Subcutaneous adipose tissue (tissue), 4 donors: ENCODE results near the gene TEDDM1. TPM values are rescaled to one million over a fixed set of nuclear protein-coding genes. Genes with fewer than 3 reads are reported as not detected.

Experiments
- total RNA-seq, 4 donors: library from RNA; depleted of rRNA; stranded (reverse); fragments of >200 nt; gene quantifications; one replicate each; pipeline ENCODE4 v1.1.0, GENCODE V29; 2016
- TF ChIP-seq, protein P1 (sequence below): fragments of 450-650 bp; IDR thresholded peaks from one replicate; pipeline ENCODE4 v1.5.1; 2016; ENCODE audit warnings: low read depth, mild to moderate bottlenecking, control low read depth, antibody characterized with exemption, moderate library complexity

TEDDM1 gene
- total RNA-seq, 4 donors from 2014 or later = not detected

GRCh38 chr1:182438326-182438725 is 37.9 kb upstream of the TEDDM1 start:
- TF ChIP-seq, protein P1, sequence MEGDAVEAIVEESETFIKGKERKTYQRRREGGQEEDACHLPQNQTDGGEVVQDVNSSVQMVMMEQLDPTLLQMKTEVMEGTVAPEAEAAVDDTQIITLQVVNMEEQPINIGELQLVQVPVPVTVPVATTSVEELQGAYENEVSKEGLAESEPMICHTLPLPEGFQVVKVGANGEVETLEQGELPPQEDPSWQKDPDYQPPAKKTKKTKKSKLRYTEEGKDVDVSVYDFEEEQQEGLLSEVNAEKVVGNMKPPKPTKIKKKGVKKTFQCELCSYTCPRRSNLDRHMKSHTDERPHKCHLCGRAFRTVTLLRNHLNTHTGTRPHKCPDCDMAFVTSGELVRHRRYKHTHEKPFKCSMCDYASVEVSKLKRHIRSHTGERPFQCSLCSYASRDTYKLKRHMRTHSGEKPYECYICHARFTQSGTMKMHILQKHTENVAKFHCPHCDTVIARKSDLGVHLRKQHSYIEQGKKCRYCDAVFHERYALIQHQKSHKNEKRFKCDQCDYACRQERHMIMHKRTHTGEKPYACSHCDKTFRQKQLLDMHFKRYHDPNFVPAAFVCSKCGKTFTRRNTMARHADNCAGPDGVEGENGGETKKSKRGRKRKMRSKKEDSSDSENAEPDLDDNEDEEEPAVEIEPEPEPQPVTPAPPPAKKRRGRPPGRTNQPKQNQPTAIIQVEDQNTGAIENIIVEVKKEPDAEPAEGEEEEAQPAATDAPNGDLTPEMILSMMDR = no peak

- TF ChIP-seq, protein P1 = no peak
Measured at GRCh38 chr1:182433580-182433979, 33.1 kb upstream of the TEDDM1 start.

DNA sequence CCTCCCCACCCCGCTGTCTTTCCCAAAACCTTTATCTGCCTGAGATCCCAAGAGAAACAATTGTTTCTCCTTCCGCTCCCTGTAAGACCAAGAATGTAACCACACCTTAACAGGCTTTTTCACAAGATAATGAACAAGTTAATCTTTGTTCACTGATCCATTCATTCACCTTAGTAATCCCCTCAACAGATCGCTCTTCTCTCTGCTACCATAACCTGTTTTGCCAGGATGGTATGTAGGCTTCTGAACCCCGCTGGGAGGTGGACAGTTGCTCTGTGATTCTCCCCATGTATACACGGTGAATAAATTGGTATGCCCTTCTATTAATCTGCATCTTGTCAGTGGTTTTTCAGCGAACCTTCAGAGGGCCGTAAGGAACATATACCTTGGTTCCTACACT is 30.8 kb upstream of the TEDDM1 start:
- TF ChIP-seq, protein P1 = no peak

DNA sequence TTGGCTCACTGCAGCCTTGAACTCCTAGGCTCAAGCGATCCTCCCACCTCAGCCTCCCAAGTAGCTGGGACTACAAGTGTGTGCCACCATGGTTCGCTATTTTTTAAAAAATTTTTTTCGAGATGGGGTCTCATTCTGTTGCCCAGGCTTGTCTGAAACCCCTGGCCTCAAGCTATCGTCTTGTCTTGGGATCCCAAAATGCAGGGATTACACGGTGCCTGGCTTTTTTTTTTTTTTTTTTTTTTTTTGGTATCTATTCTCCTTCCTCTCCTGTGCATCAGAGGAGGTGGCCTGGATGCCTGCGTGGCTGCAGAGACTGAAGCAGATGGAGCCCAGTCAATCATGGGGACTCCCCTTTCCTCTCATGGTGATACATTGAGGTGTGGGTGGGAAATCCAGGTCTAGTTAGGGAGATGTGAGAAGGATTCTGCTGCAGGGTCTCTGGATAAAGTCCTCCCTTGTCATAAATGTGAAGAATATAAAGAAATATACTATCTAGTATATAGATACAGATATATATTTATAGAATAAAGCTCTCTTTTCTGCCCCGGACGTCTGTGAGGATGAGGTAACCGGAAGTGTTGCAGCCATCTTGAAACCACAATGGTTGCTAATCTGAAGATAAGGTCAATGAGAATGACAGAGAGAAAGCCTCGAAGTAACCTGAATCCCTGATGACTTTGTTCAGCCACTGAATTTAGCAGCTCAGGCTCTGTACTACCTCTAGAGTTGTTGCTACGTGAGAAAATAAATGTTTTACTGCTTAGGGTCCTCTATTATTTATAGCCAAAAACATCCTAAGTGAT is 30.0 kb upstream of the TEDDM1 start:
- TF ChIP-seq, protein P1 = no peak

DNA sequence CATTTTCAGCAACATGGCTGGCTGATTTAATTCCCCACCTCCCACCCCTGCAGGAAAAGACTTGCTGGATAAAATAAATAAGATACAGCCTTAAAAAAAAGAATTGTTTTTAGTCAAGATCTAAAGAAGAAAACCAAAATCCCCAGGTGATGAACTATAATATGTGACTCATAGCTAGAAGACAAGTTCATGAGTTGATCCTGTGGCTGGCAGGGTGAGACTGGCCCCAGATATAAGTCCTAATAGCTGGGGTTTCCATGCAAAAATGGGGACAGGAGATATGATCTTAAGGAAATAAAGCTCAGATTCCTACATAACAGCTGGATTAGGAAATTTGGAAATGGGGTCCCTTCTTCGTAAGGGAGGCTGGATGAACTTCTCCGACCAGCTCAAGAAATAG is 27.6 kb upstream of the TEDDM1 start:
- TF ChIP-seq, protein P1 = no peak

GRCh38 chr1:182426442-182427430 is 26.3 kb upstream of the TEDDM1 start:
- TF ChIP-seq, protein P1 = no peak

GRCh38 chr1:182415789-182416188 is 15.3 kb upstream of the TEDDM1 start:
- TF ChIP-seq, protein P1 = no peak
